ENCODE measurements around the gene ATP2A3.

ATP2A3 gene

DNA sequence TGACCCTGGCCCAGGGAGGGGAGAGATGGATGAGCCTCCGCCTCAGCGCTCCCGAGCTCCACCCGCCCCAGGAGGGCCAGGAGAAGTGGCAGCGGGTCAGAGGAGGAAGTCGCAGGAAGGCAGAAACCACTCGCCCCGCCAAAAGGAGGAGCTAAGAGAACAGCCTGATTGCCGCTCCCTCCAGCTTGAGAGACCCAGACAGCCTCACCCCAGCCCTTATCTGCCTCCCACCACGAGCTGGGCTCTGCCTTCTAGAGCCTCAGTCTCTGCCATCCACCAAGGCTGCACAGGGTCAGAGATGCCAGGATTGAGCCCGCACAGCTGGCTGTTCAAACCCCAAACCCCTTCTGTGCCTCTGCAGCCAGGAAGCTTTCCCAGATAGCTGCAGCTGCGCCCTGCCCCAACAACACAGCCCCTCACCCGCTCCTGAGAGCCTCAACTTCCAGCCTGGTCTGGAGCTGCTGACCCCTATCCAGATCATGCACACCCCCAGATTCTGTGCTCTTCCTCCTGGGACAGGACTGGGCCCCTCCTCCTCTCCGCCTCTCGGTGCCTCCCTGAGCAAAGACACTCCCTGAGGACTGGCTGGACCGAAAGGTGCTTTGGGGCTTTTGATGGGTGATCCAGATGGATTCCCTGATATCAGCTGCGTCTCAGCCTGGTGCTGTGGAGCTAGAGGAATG lies 1.0 kb upstream of the ATP2A3 start:
- Histone ChIP-seq H3K9me3 (ENCODE audit: control insufficient read depth, low read length) (no peaks in the 10 kb centered on the region), H3K4me1 (ENCODE audit: control insufficient read depth, insufficient read depth, low read length) (peaks cover 57% of the 10 kb centered on the region), H3K27me3 (ENCODE audit: control insufficient read depth, insufficient read depth, low read length) (no peaks in the 10 kb centered on the region), H3K4me3 (ENCODE audit: low read length) (no peak overlapping the region), H3K36me3 (ENCODE audit: control insufficient read depth, insufficient read depth, low read length) (no peaks in the 10 kb centered on the region), H3K9ac (ENCODE audit: low read length) (peak overlapping the region; percentile 73)

DNA sequence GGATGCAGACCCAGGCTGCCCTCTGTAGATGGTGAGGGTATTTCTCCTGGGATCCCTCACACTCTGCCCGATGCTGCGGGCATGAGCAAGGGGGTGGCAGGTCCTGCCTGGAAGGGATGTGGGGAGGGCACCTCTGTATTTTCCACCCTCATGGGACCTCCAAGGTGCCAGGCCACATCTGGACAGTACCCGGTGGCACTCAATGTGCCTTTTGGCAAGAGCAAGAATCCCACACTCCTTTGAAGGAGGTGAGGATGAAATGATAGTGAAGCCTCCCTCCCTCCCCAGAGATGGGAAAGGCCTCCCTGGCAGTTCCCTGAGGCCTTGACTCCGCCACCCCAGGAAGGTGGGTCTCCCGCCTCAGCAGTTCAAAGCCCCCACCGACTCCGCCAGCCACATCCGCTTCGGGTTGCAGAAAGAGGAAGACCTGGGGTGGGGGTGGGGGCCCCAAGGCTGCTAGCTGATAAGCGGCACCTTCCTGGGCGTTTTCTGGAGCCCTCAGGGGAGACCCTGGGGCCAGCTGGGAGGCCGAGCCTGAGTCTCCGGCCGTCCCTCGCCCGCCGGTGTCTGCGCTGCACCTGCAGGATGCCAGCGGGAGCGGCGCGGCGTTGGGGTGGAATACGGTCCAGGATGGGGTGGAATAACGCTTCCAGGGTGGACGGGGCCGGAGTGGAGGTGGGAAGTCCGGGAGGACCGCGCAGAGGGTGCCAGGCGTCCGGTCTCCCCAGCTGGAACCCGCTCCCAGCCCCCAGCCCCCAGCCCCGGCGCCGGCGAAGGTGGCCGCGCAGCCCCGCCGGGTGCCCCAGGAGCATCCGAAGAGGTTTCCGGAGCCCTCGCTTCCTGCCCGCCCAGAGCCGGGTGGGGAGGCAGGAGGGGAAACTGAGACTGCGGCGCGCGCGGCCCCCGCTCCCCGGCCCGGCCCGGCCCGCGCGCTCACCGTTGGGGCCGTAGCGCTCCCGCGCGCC lies 718 bp downstream of the ATP2A3 start:
- Histone ChIP-seq H3K36me3 (ENCODE audit: control insufficient read depth, insufficient read depth, low read length) (no peaks in the 10 kb centered on the region), H3K9me3 (ENCODE audit: control insufficient read depth, low read length) (no peaks in the 10 kb centered on the region), H3K9ac (ENCODE audit: low read length) (peak overlapping the region; percentile 79), H3K4me1 (ENCODE audit: control insufficient read depth, insufficient read depth, low read length) (peaks cover 71% of the 10 kb centered on the region), H3K27me3 (ENCODE audit: control insufficient read depth, insufficient read depth, low read length) (no peaks in the 10 kb centered on the region), H3K4me3 (ENCODE audit: low read length) (peak overlapping the region; percentile 75)

DNA sequence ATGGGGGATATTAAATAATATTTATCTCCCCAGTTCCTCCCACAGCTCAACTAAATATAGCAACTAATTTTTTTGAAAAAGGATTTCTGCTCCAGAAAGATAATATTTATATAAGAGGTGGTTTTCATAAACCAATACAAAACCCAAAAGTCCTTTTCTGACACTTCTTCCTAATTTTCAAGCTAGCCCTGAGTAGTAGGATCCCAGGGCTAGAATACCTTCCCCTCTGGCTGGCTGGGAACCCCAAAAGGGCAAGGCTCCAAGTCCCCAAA lies 1.3 kb downstream of the ATP2A3 start:
- Histone ChIP-seq H3K9me3 (ENCODE audit: control insufficient read depth, low read length) (no peaks in the 10 kb centered on the region), H3K36me3 (ENCODE audit: control insufficient read depth, insufficient read depth, low read length) (peaks cover 1% of the 10 kb centered on the region), H3K9ac (ENCODE audit: low read length) (peak overlapping the region; percentile 79), H3K27me3 (ENCODE audit: control insufficient read depth, insufficient read depth, low read length) (no peaks in the 10 kb centered on the region), H3K4me3 (ENCODE audit: low read length) (peak overlapping the region; percentile 75), H3K4me1 (ENCODE audit: control insufficient read depth, insufficient read depth, low read length) (peaks cover 71% of the 10 kb centered on the region)

DNA sequence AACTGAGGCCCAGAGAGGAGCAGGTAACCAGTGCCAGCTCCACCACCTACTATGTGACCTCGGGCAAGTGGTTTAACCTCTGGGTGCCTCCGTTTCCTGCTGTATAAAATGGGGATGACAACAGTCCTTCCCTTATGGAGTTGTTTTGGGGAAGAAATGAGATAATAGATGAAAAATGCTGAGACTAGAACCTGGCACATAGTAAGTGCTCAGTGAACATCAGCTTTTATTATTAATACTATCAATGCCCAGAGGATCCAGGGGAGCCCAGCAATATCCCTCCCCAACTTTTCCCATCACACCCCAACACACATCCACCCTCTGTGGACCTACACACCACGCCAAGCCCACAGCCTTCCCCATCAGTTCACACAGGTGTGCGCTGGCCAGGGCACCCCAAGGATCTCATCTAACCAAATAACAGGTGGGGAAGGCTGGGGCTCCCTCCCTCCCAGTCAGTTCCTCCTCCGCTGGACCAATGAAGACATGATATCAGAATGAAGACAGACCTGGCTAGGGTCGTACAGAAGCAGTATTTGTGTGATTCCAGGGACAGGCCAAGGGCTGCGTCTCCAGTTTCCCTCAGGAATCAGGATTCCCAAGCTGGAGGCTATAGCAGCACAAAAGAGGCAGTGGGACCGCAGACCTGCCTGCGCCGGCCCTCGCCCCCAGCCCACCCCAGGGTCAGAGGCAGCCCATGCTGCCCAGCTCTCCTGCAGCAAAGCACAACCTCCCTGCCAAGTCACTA lies 1.8 kb downstream of the ATP2A3 start:
- peaks cover 6% of the 10 kb centered on the region for H3K36me3 ChIP-seq (ENCODE audit: control insufficient read depth, insufficient read depth, low read length)
- H3K27me3 ChIP-seq (ENCODE audit: control insufficient read depth, insufficient read depth, low read length), result no peaks in the 10 kb centered on the region
- H3K9ac ChIP-seq (ENCODE audit: low read length), result peak overlapping the region; percentile 79
- peaks cover 71% of the 10 kb centered on the region for H3K4me1 ChIP-seq (ENCODE audit: control insufficient read depth, insufficient read depth, low read length)
- no peaks in the 10 kb centered on the region for H3K9me3 ChIP-seq (ENCODE audit: control insufficient read depth, low read length)
- peak overlapping the region; percentile 75 for H3K4me3 ChIP-seq (ENCODE audit: low read length)

DNA sequence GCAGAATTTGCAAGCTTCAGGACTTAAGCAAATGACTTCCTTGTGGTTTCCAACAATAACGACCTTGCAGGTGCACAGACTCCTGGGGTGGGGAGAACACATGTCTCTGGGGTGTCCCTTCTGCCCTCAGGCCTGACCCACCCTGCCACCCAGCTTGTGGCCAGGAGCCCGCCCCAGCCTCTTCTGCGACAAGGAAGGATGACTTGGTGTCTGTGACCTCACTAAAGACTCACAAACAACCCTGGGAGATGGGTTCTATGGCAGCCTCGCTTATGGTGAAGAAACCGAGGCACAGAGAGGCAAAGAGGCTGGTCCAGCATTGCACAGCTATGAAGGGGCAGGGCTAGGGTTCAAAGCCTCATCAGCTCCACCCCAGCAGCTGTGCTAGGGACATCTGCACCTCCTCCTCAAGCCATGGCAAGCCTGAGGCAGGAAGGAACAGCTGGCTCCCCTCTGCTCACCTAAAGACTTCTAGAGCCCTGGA lies 2.6 kb downstream of the ATP2A3 start:
- Histone ChIP-seq H3K4me1 (ENCODE audit: control insufficient read depth, insufficient read depth, low read length) (peaks cover 70% of the 10 kb centered on the region), H3K9me3 (ENCODE audit: control insufficient read depth, low read length) (no peaks in the 10 kb centered on the region), H3K36me3 (ENCODE audit: control insufficient read depth, insufficient read depth, low read length) (peaks cover 7% of the 10 kb centered on the region), H3K27me3 (ENCODE audit: control insufficient read depth, insufficient read depth, low read length) (no peaks in the 10 kb centered on the region), H3K4me3 (ENCODE audit: low read length) (no peak overlapping the region), H3K9ac (ENCODE audit: low read length) (peak overlapping the region; percentile 79)

DNA sequence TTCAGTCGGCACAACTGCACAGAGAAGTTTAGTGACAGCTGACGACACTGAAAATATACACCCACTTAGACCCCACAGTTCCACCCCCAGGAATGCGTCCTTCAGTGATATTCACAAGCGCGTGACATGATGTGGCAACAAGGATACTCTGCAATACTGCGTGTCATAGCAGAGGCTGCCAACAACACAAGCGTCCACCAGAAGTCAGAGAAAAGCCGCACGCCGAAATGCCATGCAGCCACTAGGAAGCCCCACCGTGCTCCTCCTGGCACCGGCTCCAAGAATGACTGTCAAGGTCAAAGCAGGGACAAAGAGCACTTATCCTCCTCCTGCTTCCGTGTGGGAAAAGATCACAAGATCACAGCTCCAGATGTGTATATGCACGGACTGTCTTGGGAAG lies 3.5 kb downstream of the ATP2A3 start:
- Histone ChIP-seq H3K27me3 (ENCODE audit: control insufficient read depth, insufficient read depth, low read length) (no peaks in the 10 kb centered on the region), H3K9me3 (ENCODE audit: control insufficient read depth, low read length) (no peaks in the 10 kb centered on the region), H3K9ac (ENCODE audit: low read length) (no peak overlapping the region), H3K4me3 (ENCODE audit: low read length) (no peak overlapping the region), H3K4me1 (ENCODE audit: control insufficient read depth, insufficient read depth, low read length) (peaks cover 72% of the 10 kb centered on the region), H3K36me3 (ENCODE audit: control insufficient read depth, insufficient read depth, low read length) (peaks cover 7% of the 10 kb centered on the region)

DNA sequence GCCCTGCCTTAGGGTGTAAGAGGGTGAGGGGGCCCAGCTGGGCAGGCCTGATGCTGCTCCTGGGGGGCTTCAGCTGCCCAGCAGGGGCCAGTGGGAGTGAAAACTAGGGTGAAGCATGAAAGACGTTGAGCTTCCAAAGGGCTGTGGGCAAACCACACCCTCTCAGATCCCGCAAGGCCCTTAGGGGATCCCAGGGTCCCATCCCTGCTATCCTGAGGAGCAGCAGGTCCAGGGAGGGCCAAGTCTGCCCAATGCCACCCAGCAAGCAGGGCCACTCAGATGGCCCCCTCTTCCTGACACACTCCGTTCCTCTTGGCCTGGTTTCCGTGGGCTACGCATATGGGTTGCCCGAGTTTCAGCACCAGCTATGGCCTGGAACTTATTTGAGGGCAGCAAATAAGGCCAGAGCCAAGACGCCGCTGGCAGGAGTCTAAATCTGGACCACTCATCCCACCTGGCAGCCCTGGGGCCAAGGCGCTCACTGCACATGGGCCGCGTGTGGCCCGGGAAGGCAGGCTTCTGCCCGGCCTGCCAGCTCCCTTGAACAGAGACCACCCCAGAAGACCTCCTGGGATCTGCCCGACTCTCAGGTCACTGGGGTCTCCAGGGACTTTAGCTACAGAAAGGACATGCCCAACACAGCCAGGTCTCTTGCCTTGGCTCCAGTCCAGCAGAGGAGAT lies 4.2 kb downstream of the ATP2A3 start:
- Histone ChIP-seq H3K4me1 (ENCODE audit: control insufficient read depth, insufficient read depth, low read length) (peaks cover 71% of the 10 kb centered on the region), H3K9me3 (ENCODE audit: control insufficient read depth, low read length) (no peaks in the 10 kb centered on the region), H3K9ac (ENCODE audit: low read length) (peak overlapping the region; percentile 46), H3K36me3 (ENCODE audit: control insufficient read depth, insufficient read depth, low read length) (peaks cover 7% of the 10 kb centered on the region), H3K4me3 (ENCODE audit: low read length) (no peak overlapping the region), H3K27me3 (ENCODE audit: control insufficient read depth, insufficient read depth, low read length) (no peaks in the 10 kb centered on the region)

DNA sequence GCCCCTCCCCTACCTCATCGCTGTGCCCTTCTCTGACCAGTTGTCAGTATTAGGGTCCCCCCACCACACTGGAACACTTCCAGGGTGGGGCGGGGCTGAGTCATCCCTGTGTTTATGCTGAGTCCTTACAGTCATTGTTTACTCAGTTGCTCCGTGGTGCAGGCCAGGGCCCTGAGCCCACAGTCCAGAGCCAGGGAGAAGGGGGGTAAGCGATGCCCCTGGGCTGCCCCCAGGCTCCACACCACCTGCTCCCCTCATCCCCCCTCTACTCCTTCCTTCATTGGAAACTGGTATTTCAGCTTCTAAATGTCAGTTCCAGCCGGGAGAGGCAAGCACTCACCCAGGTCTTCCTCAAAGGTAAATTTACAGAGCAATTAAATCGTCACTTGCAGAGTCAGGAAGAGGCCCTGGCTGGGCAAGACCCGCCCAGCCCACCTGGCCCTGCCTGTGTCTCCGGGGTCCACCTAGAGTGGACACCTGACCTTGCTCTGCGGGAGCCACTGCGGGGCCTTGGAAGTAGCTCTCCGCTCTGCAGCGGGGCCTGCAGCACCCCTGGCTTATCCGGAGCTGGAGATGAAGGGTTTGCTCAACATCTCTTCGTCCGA lies 4.8 kb downstream of the ATP2A3 start:
- Histone ChIP-seq H3K36me3 (ENCODE audit: control insufficient read depth, insufficient read depth, low read length) (peaks cover 7% of the 10 kb centered on the region), H3K9me3 (ENCODE audit: control insufficient read depth, low read length) (no peaks in the 10 kb centered on the region), H3K27me3 (ENCODE audit: control insufficient read depth, insufficient read depth, low read length) (no peaks in the 10 kb centered on the region), H3K9ac (ENCODE audit: low read length) (peak overlapping the region; percentile 46), H3K4me3 (ENCODE audit: low read length) (no peak overlapping the region), H3K4me1 (ENCODE audit: control insufficient read depth, insufficient read depth, low read length) (peaks cover 71% of the 10 kb centered on the region)

DNA sequence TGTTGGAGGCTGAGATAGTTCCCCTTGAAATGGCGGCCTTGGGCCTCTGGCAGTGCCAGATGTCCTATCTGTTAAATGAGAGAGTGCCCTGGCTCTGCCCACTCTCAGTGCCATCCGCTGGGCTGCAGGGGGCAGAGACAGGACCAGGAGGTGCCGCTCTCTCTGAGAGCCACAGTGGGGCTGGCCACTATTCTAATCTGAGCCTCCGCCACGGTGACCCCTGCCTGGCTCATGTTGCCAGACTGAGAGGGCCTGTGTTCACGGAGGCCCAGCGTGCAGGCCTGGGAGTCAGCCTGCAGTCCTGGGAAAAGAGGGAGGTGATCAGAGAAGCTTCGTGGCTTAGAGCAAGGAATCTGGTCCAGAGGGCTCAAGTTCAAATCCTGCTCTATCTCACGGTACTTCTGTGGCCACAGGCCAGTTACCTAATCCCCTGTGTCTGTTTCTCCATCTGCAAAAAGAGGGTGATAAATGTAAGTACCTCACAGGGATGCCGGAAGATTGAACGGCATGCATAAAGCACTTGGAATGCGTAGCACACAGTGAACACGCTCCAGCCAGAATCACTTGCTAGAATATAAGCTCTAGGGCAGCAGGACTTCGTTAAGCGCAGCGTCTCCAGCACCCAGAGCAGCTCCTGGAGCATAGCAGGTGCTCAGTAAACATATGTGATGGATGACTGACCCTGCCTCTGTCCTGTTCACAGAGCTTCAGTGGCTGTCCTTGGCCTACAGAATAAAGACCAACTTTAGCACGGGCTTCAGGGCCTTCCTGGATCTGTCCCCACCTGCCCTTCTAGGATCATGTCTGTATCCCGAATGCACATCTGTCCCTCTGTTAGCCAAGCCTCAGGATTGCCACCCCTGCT lies 6.3 kb downstream of the ATP2A3 start:
- Histone ChIP-seq H3K4me1 (ENCODE audit: control insufficient read depth, insufficient read depth, low read length) (peaks cover 67% of the 10 kb centered on the region), H3K9me3 (ENCODE audit: control insufficient read depth, low read length) (no peaks in the 10 kb centered on the region), H3K27me3 (ENCODE audit: control insufficient read depth, insufficient read depth, low read length) (no peaks in the 10 kb centered on the region), H3K4me3 (ENCODE audit: low read length) (no peak overlapping the region), H3K9ac (ENCODE audit: low read length) (peak overlapping the region; percentile 5), H3K36me3 (ENCODE audit: control insufficient read depth, insufficient read depth, low read length) (peaks cover 7% of the 10 kb centered on the region)

DNA sequence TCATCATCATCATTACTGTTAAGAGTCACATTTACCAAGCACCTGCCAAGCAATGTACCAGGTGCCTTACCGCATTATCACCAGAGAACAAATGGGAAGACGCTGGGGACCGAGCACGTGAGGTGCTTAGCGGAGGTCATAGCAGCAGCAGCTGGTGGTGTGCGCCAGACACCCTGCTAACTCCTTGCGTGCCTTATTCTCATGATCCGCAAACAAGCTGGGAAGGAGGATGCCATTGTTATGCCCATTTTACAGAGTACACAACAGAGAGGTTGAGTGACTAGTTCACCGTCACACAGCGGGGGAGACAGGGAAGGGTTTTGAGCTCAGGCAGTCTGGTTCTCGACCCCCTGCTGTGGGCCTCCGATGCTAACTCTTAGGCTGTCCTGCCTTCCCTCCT lies 7.3 kb downstream of the ATP2A3 start:
- Histone ChIP-seq H3K9me3 (ENCODE audit: control insufficient read depth, low read length) (no peaks in the 10 kb centered on the region), H3K4me1 (ENCODE audit: control insufficient read depth, insufficient read depth, low read length) (peaks cover 57% of the 10 kb centered on the region), H3K36me3 (ENCODE audit: control insufficient read depth, insufficient read depth, low read length) (peaks cover 7% of the 10 kb centered on the region), H3K4me3 (ENCODE audit: low read length) (no peak overlapping the region), H3K27me3 (ENCODE audit: control insufficient read depth, insufficient read depth, low read length) (no peaks in the 10 kb centered on the region), H3K9ac (ENCODE audit: low read length) (no peak overlapping the region)
